ENCODE measurements around the gene STPG1.

Gene STPG1

GRCh38 chr1:24364975-24365678 is 48.5 kb downstream of the STPG1 start:
- peak; percentile 34 for DNase-seq

DNA sequence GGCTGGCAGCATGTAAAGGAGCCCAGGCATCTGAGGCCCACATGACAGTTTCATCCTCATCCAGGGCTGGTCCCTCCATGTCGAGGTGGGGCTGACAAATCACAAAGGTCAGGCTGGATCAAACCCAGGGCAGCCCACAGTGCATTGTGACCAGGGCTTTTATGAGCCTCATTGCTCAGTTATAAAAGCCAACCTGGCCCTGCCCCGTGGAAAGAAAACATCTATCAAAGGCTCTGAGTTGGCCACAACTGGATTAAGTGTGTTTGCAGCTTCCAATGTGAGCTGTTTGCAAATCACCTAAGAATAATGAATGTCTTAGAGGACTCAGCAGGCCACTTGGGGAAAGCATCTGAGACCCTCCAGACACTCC is 49.0 kb downstream of the STPG1 start:
- no peak for DNase-seq

DNA sequence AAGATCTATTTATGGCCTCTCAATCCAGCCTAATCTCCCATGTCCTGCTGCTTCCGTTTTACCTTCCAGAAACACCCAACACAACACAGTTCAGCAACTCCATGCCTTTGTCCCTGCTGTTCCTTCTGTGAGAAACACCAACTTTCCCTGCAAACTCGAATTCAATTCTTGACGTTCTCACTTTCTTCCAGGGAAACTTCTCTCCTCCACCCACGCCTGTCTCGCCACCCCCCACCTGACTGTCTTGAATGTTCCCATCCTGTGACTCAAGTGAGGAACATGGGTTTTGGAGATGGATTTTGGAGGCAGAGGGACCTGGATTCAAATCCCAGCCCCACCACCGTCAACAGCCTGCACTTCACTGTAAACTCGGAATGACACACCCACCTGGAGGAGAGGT is 49.6 kb downstream of the STPG1 start:
- no peak for DNase-seq

DNA sequence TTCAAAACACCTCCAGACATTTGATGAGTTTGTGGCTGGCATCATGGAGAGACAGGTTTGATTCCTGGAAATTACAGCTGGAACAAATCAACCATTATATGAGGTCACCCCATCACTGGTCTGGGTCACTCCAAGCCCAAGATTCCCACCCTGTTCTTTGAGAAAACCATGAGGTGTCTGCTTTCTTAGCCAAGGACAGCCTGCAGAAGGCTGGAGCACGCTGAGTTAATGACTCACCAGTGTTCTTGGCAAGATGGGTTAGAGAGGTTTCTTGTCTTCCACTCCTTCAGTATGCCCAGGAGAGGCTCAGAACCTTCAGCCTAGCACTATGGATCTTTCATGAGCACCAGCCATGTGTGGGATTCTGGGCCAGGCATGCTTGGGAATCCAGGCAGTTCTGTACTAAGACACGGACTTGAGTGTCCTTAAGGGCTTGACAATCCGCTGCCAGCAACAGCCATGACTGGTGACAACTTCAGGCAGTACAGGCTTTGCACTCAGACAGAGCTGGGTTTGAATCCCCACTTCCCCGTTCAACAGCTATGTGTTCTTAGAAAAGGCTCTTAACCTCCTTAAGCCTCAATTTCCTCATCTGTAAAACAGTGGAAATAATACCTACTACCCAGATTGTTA is 50.5 kb downstream of the STPG1 start:
- DNase-seq, result no peak

GRCh38 chr1:24362396-24362795 is 51.2 kb downstream of the STPG1 start:
- no peak for DNase-seq

GRCh38 chr1:24361811-24362210 is 51.8 kb downstream of the STPG1 start:
- no peak for DNase-seq

DNA sequence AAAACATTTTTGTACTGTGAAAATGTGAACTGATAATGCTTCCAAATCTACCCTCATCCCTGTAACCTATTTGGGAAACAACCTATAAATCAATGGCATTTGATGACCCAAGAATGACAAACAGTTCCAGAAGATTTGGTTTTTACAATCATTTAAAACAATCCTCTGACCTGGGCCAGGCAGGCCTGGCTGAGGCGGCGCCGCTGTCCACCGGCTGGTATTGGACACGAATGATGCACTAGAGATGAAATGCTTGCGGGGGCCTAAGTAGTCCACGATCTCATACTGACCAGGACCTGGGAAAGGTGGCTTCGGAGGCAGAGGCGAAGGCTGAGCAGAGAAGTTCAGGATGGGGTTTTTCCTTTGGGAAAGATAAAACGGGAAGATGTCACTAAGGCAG is 52.9 kb downstream of the STPG1 start:
- no peak for DNase-seq

DNA sequence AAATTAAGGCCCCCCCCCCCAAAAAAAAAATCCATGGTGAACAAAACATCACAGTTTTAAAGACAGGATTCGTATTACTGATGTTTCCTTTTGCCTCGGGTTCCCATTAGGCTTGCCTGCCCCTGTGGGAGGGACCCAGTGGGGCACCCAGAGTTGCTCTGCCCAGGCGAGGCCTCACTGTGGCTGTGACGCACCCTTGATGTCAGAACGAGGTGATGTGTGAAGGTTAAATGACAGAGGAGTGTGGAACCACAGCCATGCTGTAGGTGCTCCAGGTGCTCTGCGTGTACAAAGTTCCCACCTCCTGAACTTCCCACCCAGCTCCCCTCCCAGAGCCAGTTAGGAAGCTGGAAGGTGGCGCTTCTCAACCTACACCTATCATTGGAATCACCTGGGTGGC is 56.5 kb downstream of the STPG1 start:
- DNase-seq, result no peak

- DNase-seq, result no peak
These were observed 58.1 kb downstream of the STPG1 start for GRCh38 chr1:24355466-24355865.

DNA sequence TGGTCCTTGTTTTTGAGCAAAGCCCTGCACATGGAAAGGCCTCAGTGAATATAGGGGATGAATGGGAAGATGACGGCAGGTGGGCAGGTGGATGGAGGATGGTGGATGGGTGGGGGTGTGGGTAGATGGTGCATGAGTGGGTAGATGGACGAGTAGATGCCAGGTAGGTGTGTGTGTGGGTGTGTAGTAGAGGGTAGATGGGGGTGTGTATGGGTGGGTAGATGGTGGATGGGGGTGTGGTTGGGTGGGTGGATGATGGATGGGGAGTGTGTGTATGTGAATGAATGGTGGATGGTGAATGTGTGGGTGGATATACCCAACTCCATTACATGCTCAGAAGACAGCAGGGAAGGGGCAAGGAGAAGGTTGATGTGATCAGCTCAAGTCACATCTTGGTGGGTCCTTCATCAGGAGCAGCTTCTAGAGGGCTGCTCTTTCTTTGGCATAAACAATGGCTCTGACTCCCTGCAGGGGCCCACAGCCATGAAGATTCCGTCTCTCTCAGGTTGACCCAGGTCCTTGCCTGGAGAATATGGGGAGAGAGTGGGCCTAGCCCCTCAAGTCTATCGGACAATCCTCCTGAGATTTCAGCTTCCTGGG is 60.2 kb downstream of the STPG1 start:
- DNase-seq, result no peak

- DNase-seq, result no peak
These were observed 61.5 kb downstream of the STPG1 start for GRCh38 chr1:24351918-24352627.

DNA sequence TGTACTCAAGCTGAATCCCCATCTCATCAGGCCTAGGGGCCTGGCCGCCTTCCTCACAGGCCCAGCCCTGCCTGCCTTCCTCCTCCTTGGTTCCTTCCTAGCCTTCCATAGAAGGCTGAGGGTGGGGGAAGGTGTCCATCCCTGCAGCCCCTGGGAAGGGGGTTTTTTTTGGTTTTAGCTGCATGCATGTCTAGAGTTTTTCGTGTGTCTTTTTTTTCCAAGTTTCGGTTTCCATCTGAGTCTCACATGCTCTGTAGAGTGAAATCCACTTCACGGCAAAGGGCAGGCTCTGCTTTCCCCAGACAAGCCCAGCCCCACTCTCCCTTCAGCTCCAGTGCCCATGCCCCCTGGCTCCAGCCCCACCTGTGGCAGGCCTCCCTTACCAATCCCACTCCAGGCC is 62.3 kb downstream of the STPG1 start:
- no peak for DNase-seq

DNA sequence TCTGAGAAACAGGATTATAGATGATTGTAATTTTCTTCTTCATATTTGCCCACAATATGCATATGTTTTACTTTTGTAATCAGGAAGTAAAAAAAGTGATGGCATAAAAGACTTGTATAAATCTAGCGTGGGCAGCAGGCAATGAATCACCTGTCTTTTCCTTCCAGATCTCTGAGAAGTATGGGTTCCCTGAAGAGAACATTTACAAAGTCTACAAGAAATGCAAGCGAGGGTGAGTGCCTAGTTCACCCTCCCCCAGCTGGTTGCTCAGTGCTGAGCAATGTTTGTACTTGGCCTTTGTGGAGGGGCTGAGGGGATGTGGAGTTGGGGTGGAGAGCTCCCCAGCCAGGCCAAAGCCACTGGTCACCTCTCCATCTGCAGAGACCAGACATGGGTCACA is 63.7 kb downstream of the STPG1 start:
- no peak for DNase-seq

GRCh38 chr1:24348196-24348595 is 65.4 kb downstream of the STPG1 start:
- no peak for DNase-seq

DNA sequence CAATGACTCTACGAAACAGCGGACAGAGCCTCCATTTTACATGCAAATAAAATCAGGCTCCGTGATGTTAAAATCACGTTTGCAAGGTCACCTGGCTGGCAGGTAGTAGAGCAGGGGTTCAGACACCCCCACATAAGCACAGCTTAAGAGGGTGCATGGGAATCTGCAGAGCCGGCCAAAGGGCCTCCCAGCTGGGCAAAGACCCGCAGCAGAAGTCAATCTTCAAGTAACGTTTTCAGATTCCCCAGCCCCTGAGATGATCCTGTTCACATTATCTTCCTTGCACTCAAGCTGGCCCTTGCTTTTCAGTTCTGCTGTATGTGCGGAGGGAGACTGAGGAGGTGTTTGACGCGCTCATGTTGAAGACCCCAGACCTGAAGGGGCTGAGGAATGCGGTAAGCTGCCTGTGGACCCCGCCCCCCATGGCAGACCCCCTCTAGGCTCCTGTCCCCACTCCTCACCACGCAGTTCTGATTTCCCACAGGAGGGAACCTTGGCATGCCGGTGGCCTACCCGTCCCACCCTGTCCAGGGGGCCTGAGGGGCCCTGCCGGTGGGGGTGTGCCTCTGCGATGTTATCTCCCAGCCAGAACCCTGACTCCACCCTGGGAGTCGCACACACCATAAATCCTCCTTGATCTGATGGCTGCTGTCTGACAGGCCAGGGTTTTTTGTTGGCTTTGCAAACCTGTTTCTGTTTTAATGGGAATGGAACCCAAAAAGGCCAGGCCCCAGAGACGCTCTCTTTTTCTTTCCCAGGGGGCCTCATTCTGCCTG is 66.2 kb downstream of the STPG1 start:
- no peak for DNase-seq

DNA sequence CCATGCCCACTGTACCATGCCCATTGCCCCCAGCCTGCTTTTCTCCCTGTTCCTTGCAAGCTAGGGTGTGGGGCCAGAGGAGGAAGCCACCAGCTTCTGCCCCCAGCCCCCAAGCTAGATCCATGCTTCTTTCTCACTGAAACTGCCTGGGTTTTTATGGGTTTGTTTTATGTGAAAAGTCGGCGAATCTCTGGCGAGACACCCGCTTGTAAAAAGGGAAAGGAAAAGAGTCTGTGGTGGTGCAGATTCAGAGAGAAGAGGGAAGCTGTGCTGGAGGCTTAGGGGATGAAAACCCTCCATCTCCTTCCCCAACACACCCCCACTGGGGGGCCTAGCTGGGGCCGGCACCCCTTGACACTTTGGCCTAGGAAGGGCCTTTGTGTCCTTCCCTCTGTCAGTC is 68.2 kb downstream of the STPG1 start:
- no peak for DNase-seq

GRCh38 chr1:24344090-24344742 is 69.4 kb downstream of the STPG1 start:
- DNase-seq, result no peak

DNA sequence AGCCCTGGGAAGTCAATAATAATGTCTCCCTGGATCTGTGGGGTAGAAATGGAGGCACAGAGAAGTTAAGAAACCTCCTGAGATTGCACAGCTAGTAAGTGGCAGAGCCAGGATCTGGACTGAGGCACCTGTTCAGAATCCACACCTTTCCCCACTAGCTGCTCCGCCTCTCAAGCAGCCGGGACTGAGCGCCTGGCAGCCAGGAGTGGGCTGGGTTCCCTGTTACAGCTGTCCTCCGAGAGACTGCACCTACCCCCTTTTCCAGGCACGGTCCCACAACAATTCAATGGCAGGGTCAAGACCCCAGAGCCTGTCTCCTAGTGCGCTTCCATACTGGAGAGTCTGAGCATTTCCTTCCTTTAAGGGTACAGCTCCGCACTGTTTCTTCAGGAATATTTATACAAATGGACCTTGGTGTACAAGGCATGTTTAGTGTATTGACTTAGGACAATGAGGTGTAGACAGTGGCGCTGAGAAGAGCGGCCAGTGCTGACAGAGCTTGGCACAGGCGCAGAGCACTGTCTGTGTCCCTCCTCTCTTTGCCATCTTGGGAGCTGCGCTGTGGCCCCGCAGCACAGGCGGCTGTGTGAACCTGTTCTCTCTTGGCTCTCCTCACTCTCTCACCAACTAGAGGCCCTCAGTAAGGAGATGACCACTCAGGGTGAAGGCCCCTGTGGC is 70.0 kb downstream of the STPG1 start:
- no peak for DNase-seq

DNA sequence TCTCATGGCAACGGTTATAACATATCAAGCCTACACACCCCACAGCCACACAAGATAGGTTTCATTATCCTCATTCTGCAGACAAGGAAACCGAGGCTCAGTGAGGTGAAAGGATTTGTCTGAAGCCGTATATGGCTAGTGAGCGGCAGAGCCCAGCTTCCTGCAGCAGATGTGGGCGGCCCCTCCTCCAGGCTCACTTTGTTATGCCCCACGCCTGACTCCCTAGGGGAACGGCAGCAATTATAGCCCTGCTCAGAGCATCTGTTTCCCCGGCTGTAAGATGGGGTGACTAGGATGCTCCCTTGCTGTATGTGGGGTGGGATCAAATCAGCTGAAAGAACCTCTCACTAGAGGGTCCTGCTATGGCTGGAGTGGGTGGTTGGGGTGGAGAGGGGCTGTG is 72.3 kb downstream of the STPG1 start:
- DNase-seq, result no peak

GRCh38 chr1:24340770-24341169 is 72.8 kb downstream of the STPG1 start:
- DNase-seq, result no peak

DNA sequence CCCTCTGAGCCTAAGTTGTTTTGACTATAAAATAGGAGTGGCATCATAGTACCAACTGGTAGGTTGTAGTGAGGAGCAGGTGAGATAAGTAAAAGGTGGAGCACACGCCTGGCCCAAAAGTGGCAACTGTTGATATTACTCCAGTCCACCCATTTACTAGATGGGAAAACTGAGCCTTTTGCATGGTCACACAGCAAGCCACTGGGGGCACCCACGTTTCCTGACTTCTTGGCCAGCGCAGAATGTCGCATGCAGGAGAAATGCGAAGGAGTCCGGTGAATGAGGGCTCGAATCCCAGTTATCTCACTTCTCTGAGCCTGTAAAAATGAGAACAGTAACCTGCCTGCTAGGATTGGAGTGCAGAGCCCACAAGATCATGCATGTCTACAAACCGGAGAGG is 73.6 kb downstream of the STPG1 start:
- DNase-seq, result no peak

GRCh38 chr1:24338447-24338846 is 75.1 kb downstream of the STPG1 start:
- no peak for DNase-seq

Measured in CD4-positive, alpha-beta T cell treated with Interferon gamma for 1 hour (primary cell).